HG03095 (cell line): ENCODE measurements around the gene PPP2R5E.
"Not testable (repeated sequence)": the region's sequence is repeated elsewhere in the genome, so short reads cannot be mapped to it uniquely, and the experiment has no call there.

Source experiments
- ATAC-seq: cut with Tn5 transposase; IDR thresholded peaks from one replicate; pipeline ENCODE4 v1.9.1; 2021; ENCODE audit warnings: moderate library complexity; ENCODE audit not compliant: unreplicated experiment

Gene PPP2R5E

DNA sequence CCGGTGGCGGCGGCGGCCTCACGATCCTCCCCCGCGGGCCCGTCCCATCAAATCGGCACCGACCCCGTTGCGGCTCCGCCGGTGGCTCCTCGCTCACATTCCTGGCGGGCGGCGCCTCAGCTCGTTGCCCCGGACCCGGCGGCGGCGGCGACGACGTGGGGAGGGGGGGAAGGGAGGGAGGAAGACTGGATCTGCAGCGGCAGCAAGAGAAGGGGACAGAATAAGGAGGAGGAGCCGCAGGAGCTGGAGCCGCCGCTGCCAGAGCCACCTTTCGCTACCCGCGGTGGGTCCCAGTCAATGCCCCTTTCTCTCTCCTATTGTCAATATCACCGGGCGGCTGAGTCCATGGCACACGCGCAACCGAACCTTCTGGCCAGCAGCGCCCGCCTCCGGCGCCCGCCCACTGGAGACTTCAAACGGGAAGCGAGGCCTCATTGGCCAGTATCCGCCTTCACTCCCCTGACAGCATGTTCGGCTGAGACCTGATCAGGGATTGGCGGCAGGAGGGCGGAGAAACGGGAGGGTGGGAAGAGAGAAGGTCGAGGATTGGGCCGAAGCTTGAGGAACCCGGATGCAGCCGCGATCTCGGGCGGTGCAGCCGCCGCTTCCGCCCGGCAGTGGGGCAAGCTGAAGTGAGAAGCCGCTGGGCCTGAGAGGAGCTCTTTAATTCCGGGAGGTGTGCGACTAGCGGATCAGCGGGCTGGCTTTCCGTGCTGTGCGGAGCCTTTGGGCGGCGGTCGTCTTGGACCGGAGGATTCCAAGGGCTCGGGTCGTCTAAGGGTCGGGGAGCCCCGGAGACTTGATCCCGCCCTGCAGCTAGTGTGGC lies at the start of gene PPP2R5E:
PPP2R5E (minus strand) TSS at position 378 of the 826 bp plus-strand sequence. CDS start 3,692 bp downstream, outside the sequence.
- peak; percentile 93 for ATAC-seq

DNA sequence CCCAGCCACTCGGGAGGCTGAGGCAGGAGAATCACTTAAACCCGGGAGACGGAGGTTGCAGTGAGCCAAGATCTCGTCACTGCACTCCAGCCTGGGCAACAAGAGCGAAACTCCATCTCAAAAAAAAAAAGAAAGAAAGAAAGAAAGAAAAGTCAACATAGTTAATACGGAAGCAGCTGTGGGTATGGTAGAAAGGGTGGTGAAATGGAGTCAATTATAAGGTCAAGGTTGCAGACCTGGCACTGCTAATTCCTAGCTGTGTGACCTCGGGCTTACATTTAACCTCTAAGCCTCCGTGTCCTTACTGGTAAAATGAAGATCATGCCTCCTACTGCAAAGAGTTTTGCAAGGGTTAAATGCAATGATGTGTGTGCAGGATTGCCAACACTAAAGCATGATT lies 39.9 kb upstream of the PPP2R5E start:
- not testable (repeated sequence) for ATAC-seq

DNA sequence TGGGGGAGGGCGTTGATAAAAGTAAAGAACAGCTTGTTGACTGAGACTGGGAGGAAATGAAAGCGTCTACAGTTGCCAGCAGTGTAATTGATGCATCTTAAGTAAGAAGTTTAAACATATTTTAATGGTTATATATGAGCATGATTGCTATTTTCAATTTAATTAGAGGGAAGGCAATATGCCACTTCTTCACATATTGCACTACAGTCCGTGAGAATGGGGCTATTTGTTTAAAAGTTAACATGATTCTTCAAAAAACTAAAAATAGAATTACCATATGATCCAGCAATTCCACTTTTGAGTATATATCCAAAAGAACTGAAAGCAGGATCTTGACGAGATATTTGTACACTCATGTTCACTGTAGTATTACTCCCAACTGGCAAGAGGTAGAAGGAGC lies 38.3 kb upstream of the PPP2R5E start:
- no peak for ATAC-seq

DNA sequence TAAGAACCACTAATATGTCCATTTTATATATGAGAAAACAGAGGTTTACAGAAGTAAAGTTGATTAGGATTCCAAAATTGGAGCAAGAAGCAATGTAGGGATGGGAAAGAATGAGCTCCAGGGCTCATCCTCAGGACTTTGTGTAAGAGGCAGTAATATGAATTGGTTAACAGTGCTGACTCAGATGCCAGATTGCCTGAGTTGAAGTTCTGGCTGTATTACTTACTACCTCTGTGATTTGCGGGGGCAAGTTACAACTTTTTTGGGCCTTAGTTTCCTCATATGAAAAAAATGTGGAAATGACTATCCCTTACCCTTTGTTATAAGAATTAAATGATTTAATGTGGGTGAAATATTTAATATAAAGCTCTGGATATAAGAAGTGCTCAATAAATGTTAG lies 35.1 kb upstream of the PPP2R5E start:
- ATAC-seq = no peak

DNA sequence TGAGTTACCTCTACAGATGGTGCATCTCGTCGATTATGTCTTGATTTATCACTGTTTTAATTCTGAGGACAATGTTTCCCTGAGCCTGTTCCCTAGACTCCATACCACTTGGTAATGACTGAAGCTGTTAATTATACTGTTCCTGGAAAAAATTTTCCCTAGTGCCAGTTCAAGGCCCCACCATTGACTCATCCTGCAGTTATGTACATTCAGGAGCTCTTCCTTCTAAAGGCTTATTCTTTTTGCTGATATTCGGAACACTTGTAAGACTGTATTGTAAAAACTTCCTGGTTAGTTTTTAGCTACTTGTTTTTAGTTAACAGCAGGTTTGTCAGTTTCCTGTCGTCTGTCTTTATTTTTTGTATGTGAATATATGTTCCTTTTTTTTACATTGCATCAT lies 30.4 kb upstream of the PPP2R5E start:
- ATAC-seq = no peak

DNA sequence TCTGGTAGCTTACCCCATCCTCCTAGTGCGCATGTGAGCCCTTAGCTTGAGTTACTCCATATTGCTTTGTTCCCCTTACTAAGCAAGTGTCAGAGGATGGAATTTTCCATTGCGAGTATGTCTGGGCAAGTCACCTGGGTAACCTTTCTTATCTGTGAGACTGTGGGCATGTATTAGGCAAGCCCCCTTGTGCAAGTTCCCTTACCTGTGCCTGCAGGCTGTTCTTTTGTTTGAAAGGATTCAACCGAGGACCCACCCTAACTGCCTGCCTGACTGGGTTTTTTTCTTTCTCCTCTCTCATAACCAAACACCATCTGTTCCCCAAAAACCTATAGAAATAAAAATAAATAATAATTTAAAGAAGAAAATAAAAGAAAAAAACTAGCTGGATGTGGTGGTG lies 22.3 kb upstream of the PPP2R5E start:
- ATAC-seq = no peak

DNA sequence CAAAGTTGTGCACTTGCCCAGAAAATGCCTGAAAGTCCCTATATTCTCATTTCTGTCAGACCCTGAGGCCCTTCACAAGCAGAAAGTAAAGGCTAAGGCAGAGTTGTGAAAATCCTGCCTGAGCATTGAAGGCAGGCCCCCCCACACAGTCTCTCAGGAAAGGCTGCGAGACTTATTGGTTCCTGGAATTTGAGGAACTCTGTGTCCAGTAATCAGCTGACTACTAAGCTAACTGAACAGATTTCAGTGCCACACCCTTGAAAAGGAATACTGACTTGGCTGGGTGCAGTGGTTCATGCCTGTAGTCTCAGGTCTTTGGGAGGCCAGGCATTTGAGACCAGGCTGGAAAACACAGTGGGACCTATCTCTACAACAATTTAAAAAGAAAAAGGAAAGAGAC lies 21.1 kb upstream of the PPP2R5E start:
- ATAC-seq = no peak

DNA sequence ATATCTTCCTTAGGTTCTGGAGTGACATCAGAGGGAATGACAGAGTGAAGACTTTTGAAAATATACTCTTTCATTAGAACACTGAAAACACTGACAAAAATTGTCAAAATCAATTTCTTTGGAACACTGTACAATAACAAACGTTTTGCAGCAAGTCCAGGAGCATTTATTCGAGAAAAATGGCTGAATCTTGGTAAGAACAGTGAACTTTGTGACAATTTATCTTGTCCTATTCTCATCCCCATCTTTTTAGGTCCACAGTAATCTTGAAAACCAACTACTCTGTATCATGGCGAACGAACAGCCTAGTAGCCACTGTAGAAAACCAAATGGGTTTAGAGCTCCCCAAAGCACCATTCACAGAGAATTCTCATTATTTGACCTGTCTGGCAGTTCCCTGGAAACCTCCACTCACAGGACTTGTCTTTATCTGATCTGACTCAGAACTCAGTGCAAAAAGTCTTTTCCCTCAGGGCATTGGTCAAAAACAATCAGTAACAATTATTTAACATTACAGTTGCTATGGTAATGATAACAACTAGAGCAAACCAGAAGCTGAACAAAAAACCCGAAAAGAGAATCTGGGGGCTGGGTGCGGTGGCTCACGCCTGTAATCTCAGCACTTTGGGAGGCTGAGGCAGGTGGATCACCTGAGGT lies 20.3 kb upstream of the PPP2R5E start:
- no peak for ATAC-seq

DNA sequence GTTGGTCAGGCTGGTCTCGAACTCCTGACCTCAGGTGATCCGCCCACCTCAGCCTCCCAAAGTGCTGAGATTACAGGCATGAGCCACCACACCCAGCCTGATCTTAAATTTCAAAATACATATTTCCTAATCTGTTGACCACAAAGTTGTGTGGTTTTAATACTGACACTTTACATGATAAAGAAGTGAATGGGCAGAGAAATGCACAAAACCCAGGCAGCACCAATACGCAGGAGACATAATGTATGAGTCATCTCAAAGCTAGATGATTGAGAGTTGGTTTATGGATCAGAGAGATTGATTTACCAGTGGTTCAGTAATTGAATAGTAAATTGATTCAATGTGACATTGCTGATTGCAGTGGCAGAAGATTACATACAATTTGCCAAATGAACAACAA lies 19.2 kb upstream of the PPP2R5E start:
- no peak for ATAC-seq

DNA sequence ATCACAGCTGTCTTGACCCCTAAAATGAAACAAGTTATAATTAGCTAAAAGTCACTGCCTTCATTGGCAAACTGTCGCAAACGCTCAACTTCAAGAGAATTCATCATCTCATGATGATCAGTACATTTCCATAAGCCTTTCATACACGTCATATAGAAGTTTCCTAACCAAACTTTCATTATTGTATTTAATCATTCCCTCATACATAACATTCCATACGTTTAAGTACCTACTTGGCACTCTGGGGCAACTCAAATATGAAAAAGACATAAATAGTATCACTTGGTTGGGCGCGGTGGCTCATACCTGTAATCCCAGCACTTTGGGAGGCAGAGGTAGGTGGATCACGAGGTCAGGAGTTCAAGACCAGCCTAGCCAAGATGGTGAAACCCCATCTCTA lies 12.4 kb upstream of the PPP2R5E start:
- no peak for ATAC-seq

DNA sequence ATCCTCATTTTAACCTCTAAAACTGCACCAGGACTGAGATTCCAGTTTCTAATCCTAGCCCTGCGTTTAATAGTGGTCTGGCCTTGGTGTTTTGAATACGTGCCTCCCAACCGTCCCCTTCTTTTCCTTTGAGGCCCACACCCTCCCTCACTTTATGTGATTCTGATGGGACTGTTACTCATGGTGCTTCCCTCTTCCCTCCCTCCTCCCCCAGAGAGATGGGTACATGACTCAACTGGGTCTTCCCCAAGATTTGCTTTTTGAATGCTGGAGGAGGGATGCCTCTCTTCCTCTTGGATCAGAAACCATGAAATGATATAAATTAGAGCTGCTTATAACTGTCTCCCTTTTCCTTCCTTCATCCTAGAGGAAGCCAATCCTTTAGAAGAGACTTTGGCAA lies 8.2 kb upstream of the PPP2R5E start:
- ATAC-seq = no peak

DNA sequence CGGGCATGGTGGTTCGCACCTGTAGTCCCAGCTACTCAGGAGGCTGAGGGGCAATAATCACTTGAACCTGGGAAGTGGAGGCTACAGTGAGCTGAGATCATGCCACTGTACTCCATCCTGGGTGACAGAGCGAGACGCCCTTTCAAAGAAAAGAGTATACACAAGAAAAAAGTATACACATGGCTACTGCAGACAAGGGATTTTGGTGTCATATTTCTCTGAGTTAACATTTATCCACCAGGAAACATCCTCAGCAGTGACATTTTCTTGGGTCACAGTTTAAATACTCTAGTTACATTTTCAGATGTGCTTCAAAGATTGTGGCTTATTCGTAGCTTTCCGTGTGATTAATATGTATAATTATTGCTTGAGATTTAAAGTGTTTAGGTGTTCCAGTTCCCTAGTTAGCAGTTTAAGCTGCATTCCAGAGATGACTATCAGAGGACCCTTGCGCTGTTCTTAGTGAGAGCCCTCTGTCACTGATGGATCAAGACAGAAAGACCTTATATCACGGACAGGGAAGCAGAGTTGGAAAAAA lies 4.7 kb upstream of the PPP2R5E start:
- ATAC-seq = no peak

DNA sequence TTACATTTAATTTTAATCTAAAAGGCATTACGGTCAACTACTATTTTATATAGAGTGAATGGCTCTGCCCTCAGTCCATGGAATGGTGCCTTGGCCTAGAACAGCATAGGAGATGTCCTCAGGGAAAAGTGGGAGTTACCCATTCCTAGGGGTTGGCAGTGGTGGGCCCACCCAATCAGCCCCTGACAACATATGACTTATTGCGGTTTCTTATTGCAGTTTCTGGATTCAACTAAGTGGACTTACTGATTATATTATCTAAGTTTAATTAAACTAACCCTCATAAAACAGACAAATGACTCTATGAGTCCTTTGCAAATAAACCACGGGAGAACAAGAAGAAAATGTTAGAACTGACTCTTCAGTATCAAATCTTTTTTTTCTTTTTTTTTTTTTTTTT lies 2.3 kb upstream of the PPP2R5E start:
- ATAC-seq = no peak

DNA sequence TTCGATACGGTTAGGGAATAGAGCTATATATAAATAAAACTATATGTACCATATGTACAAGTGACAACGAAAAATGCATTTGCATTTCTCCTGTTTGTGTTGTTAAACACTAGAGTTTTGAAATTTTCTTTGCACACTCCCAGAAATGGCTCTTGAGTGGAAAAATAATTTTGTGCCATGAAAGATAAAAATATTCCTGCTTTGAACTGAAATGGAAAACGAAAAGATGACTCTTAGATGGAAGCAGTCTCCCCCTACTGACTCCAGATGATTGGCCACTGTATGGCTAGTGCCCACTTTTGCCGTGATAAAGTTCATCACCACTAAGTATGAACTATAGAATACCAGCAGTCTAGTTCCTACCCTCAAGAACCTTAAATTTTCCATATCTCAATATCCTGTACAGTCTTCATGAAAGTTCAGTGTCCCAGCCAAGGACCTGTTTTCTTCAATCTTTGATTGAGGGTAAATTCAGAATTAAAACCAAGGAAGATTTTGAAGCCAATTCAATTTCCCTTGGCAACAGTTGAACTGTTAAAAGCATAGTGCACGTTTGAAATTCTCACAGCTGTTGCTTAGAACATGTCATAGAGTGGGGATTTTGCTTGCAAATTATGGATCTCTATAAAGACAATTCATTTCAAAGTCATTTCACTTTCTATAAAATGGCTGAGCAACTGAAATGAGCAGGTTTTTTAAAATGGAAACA lies 1.6 kb upstream of the PPP2R5E start:
- ATAC-seq = no peak

DNA sequence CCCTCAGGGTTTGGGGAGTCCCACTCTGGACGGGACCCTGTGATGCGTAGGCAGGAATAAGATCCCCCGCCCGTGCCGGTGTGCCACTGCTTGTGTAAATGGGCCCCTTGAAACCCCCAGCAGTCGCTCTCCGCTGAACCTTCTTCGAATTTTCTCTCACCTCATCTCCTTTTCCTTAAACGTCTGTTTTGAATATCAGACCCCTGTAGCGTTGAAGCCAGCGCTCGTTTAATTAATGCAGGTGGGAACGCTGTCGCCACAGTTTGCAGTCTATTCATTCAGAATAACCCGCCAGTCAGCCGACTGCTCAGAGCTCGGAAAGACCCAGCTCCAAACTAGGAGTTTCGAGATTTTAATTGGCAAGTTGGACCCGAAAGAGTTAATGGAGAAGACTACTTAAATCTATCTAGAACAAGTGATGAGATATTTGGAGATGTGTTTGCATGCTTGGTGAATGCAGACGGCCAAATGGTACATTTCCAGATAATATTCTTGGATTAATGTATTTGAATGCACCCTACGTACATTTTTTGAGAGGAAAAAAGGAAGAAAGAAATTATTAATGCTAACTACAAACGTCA lies 739 bp upstream of the PPP2R5E start:
- no peak for ATAC-seq

DNA sequence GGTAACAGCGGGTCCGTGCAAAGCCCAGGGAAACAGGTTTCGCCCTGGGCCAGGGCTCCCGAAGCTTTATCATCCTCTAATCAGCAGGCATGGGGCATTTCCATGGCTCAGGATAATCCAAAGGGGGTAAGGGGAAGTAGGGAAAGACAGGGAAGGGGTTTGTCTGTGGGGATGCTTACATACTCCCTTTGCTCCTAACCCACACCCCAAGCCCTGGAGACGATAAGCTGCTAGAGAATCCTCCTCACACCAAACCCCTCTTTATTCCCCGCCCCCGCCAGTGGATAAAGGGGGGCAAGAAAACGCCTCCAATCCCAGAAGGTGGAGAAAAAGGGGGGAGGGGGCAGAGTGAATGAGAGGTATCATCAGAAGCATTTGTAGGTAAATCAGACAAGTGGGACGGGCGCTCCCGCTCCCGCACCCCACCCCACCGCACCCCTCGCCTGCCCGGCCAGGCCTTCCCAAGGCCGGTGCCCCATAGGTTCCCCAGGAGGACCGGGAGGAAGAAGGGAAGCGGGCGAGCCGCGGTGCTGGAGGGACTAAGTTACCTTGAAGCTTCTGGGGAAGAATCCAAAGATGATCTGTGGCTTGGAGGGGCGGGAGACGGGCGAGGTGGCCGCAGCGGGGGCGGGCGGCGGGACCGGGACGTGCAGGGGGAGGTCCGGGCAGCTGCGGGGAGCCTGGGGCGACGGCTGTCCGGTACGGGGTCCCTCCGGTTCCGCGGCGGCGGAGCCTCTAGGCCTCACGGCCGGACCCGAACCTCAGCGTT lies 762 bp downstream of the PPP2R5E start:
- ATAC-seq = peak; percentile 10

DNA sequence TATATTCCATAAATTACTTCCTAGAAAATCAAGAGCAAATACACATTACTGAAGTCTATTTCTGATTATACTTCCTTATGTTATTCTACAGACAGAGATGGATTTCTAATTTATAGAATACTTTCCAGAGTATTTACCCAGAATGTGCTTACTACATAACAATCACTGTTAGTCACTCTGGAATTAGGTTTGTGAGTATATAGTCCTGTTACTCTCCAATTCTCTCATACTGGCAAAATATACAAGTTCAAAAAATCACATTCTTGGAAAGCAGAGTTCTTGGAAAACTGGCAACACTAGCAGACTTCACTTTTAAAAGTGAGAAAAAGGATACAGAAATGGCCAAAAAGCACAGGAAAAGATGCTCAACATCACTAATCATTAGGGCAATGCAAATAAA lies 7.3 kb downstream of the PPP2R5E start:
- ATAC-seq = no peak

DNA sequence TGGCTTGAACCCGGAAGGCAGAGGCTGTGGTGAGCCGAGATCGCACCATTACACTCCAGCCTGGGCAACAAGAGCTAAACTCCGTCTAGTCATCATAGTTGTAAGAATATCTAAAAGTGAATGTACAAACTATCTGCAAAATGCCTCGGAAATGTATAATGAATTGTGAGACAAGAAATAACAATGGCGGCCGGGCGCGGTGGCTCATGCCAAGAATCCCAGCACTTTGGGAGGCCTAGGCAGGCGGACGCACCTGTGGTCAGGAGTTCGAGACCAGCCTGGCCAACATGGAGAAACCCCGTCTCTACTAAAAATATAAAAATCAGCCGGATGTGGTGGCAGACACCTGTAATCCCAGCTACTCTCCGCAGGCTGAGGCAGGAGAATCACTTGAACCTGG lies 9.7 kb downstream of the PPP2R5E start:
- ATAC-seq = no peak

DNA sequence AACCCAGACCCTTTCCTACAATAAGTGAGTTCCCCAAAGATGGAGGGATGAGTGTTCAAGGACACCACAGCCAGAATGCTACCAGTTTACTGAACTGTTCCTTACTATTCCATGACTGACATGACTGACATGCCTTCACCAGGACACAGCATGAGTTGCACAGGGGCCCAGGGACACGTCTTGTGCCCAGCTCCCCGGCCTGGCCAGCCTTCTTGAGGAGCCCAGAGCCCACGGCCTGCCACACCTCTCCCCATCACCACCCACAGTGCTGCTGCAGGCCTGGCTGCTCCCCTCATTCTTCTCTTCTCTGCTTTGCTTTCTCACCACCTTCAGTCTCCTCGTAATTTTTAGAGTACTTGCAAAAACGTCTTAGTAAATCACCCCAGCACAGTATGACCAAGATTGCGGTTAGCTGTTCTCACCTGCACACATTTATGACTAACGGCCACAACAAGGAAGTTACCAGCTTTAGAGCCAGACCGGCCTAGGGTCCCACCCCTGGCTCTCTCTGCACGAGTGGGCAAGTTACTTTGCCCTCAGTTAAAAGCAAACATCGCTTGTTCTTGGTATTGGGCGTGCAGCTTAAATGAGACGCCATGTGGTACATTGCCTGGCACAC lies 18.5 kb downstream of the PPP2R5E start:
- peak; percentile 89 for ATAC-seq
